NCI-H82 (cell line): ENCODE results near the gene TNNC1.

ENCODE experiments used
- DNase-seq: peaks from one replicate; lab custom pipeline; 2025; lab: John Stamatoyannopoulos, UW

TNNC1 gene

GRCh38 chr3:52401551-52401950, 52.3 kb downstream of the TNNC1 start:
- no peak for DNase-seq
